T-helper 2 cell treated with Interferon-gamma antibody and Interleukin-4, amounts not matched to agents 5 μg/mL and 100 μg/mL, for 36 hours (primary cell): ENCODE results near the gene ARID1B.

ENCODE experiments used
- DNase-seq: peaks from one replicate; pipeline ENCODE4 v3.0.0; 2021; ENCODE audit warnings: low spot score
- H3K27ac Mint-ChIP-seq: one replicate; pipeline ENCODE4 v1.8.0; 2021; ENCODE audit warnings: mild to moderate bottlenecking, mixed read lengths
- H3K27me3 Mint-ChIP-seq: one replicate; pipeline ENCODE4 v1.8.0; 2021; ENCODE audit warnings: low read depth, mixed read lengths
- H3K36me3 Mint-ChIP-seq: one replicate; pipeline ENCODE4 v1.8.0; 2021; ENCODE audit warnings: low read depth, mixed read lengths
- H3K4me1 Mint-ChIP-seq: one replicate; pipeline ENCODE4 v1.8.0; 2021; ENCODE audit warnings: low read depth, mixed read lengths
- H3K4me3 Mint-ChIP-seq: one replicate; pipeline ENCODE4 v1.8.0; 2022; ENCODE audit warnings: mild to moderate bottlenecking, moderate library complexity, mixed read lengths
- H3K9me3 Mint-ChIP-seq: one replicate; pipeline ENCODE4 v1.8.0; 2021; ENCODE audit warnings: mixed read lengths

The ARID1B gene

DNA sequence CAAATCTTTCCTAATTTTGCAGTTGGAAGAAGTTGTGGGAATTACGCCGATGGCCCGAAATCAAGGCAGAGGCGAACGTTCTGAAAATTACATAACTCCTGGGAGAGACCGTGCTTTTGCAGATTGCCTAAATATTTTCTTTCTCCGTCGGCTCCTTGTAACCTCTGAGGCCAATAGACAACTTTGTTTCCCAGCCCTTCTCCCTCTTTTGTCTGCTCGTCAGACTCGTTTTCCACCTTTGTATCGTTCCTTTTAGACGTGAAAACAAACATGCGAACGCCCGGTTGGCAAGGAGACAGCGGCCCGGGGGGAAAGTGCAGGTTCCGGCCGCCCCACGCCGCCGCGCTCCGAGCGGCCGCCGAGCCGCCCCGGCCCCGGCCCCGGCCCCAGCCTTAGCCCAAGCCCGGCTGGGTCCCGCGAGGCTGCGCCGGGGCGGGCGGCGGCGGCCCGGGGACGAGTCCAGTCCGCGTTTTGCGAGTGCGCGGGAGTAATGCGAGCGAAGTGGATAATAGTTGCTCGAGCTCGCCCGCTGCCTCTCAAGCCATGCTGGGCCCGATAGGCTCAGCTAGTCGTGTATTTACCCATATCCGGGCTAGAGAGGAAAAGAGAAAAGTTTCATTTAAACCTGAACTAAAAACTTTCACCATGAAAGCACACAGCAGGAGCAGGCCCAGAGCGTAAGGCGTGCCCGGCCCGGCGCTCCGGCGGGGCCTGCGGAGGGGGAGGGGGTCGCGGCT, at the start of gene ARID1B:
ARID1B (plus strand) TSS at position 539 of the 737 bp plus-strand sequence. CDS start 303 bp downstream, outside the sequence.
- no peaks in the 10 kb centered on the region for H3K9me3 Mint-ChIP-seq
- H3K27me3 Mint-ChIP-seq, result no peaks in the 10 kb centered on the region
- peaks cover 28% of the 10 kb centered on the region for H3K4me1 Mint-ChIP-seq

DNA sequence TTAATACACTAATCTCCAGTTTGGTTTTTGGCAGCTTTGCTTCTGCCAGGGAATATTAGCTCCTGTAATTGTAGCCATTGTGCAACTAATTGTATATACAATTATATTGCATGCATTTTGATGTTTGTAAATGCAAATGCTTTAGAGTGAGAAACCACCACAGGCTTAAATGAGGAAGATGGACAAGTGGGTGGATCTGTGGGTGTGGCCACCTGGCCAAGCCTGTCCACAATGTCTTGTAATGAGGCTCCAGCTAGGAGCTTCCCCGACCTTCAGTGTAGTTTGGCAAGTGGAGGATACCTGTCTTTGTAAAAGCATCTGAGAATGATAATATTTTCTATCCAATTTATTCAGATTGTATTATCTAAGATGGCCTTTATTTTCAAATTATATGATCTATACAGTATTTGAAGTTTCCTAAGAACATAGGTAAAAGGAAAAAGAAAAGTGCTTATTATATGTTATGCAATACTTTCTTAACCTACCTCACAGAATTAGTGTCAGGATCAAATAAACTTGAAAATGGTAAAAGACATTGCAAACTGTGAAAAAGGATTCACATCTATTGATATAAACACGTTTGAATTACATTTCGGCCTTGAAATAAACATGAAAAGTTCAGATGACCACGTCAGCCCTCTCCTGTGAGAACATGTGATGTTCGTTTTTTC, 49.3 kb upstream of the ARID1B start:
- no peaks in the 10 kb centered on the region for H3K36me3 Mint-ChIP-seq
- peaks cover 17% of the 10 kb centered on the region for H3K27me3 Mint-ChIP-seq
- no peak overlapping the region for H3K4me3 Mint-ChIP-seq
- H3K9me3 Mint-ChIP-seq, result no peaks in the 10 kb centered on the region
- peaks cover 4% of the 10 kb centered on the region for H3K4me1 Mint-ChIP-seq
- no peak overlapping the region for H3K27ac Mint-ChIP-seq
- DNase-seq, result no peak

More for the DNA sequence above, at the start of gene ARID1B:
- DNase-seq, result peak; percentile 72
- H3K4me3 Mint-ChIP-seq, result peak within 1 kb of the TSS; percentile 95
- H3K27ac Mint-ChIP-seq, result peak within 1 kb of the TSS; percentile 99
- no peaks in the 10 kb centered on the region for H3K36me3 Mint-ChIP-seq

DNA sequence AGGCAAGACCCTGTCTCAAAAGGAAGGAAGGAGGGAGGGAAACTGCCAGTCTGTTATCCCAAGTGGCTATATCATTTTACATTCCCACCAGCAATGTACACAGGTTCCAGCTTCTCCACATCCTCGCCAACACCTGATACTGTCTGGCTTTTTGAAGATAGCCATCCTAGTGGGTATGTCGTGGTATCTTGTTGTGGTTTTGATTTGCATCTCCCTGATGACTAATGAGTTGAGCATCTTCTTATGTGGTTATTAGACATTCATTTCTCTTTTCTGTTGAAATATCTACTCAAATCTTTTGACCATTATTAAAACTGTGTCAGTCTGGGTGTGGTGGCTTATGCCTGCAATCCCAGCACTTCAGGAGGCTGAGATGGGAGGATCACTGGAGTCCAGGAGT, 47.9 kb upstream of the ARID1B start:
- Mint-ChIP-seq H3K27ac (no peak overlapping the region), H3K4me3 (no peak overlapping the region), H3K4me1 (peaks cover 4% of the 10 kb centered on the region), H3K27me3 (peaks cover 19% of the 10 kb centered on the region), H3K9me3 (no peaks in the 10 kb centered on the region), H3K36me3 (no peaks in the 10 kb centered on the region)
- no peak for DNase-seq

DNA sequence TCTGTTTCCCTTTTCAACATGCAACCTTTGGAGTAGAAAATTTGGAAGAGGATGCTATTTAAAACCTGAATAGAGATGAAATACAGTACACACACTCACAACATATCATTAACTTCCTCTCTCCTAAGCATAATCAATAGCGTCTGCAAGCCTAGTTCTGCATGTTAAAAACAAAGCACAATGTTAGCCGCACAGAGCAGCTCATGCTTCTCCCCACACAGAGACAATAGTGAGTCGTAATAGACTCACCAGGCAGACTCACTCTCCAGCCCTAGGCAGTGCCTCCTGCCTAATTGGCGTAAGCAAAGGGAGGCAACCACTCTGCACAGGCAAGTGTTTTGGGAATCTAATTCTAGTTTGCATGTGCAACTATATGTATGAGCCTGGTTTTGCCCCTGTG, 45.8 kb upstream of the ARID1B start:
- no peak overlapping the region for H3K4me3 Mint-ChIP-seq
- DNase-seq, result no peak
- peaks cover 4% of the 10 kb centered on the region for H3K4me1 Mint-ChIP-seq
- H3K36me3 Mint-ChIP-seq, result no peaks in the 10 kb centered on the region
- peaks cover 15% of the 10 kb centered on the region for H3K27me3 Mint-ChIP-seq
- H3K9me3 Mint-ChIP-seq, result no peaks in the 10 kb centered on the region
- no peak overlapping the region for H3K27ac Mint-ChIP-seq

DNA sequence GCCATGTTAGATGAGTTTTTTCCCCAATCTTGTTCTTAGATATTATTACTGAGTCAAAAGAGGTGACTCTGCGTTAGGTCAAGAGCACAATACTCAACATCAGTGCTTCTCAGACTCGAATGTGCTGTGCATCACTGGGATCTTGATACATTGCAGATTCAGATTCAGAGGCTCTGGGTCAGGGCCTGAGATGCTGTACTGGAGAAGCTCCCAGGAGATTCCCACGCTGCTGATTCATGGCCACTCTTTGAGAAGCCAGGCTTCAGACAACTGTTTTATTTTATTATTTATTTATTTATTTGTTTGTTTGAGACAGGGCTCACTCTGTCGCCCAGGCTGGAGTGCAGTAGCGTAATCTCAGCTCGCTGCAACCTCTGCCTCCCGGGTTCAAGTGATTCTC, 41.4 kb upstream of the ARID1B start:
- H3K4me3 Mint-ChIP-seq, result no peak overlapping the region
- H3K36me3 Mint-ChIP-seq, result no peaks in the 10 kb centered on the region
- H3K27ac Mint-ChIP-seq, result no peak overlapping the region
- H3K4me1 Mint-ChIP-seq, result no peaks in the 10 kb centered on the region
- peaks cover 11% of the 10 kb centered on the region for H3K9me3 Mint-ChIP-seq
- peaks cover 10% of the 10 kb centered on the region for H3K27me3 Mint-ChIP-seq
- DNase-seq, result no peak

DNA sequence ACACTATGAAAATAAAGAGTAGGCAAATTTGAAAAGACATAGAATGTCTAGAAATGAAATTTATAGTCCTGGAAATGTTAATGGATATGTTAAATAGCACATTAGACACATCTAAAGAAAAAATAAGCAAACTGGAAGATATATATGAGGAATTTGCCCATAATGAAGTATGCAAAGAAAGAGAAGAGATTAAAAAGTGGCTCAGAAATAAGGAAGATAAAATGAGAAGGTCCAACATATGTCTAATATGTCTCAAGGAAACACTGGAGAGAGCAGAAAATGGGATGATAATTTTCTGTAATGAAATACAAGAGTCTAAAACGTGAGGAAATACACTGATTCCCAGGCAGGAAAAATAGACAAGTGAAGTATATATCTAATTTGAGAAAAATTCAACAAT, 36.6 kb upstream of the ARID1B start:
- H3K4me3 Mint-ChIP-seq, result no peak overlapping the region

DNA sequence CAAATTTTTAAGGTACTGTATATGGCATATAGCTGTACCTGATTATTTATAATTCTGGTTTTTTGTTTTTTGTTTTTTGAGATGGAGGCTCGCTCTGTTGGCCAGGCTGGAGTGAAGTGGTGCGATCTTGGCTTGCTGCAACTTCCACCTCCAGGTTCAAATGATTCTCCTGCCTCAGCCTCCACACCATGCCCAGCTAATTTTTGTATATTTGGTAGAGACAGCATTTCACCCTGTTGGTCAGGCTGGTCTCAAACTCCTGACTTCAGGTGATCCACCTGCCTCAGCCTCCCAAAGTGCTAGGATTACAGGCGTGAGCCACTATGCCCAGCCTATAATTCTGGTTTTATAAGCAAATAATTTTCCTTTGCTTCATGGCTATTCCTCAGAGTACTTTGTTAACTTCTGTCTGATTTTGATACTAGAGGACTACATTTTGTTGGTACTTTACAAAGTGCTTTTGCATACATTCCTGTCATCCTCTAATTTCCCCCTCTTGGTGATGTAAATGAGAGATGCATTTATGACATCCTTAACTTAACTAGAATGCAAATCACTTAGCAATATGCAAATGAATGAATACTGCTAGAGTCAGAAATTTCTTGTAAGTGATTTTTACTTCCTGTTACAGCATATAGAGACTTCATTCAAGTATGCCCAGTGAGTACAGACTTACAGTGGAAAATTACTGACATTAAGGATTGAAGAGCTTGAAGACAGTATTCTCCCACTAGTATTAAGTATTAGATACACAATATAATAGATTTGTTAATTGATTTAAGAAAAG, 35.7 kb upstream of the ARID1B start:
- Mint-ChIP-seq H3K27ac (no peak overlapping the region), H3K27me3 (peaks cover 13% of the 10 kb centered on the region), H3K4me3 (no peak overlapping the region), H3K9me3 (peaks cover 12% of the 10 kb centered on the region), H3K36me3 (no peaks in the 10 kb centered on the region), H3K4me1 (no peaks in the 10 kb centered on the region)
- DNase-seq, result no peak

More for the DNA sequence above, 36.6 kb upstream of the ARID1B start:
- Mint-ChIP-seq H3K27ac (no peak overlapping the region), H3K27me3 (peaks cover 9% of the 10 kb centered on the region), H3K36me3 (no peaks in the 10 kb centered on the region), H3K9me3 (peaks cover 12% of the 10 kb centered on the region), H3K4me1 (no peaks in the 10 kb centered on the region)
- DNase-seq, result no peak

DNA sequence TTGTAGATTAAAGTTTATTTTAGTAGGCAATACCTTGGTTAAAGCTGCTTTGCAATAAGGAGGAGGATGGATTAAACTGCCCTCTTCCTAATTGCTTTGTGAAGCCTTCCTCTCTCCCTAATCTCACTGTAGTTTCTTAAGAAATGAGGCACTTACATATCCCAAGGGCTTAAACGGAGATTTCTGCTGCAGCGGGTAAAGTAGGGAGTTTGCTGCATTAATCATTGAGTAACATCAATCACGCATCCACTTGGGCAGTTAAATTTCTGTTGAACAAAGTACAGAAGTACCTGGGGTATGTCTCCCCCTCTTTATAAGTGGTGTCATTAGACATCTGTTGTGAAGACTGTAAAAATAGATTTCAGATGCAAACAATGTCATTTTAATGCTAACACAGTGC, 29.5 kb upstream of the ARID1B start:
- Mint-ChIP-seq H3K4me1 (no peaks in the 10 kb centered on the region), H3K9me3 (no peaks in the 10 kb centered on the region), H3K36me3 (no peaks in the 10 kb centered on the region), H3K27me3 (peaks cover 28% of the 10 kb centered on the region), H3K27ac (no peak overlapping the region), H3K4me3 (no peak overlapping the region)
- DNase-seq, result no peak

DNA sequence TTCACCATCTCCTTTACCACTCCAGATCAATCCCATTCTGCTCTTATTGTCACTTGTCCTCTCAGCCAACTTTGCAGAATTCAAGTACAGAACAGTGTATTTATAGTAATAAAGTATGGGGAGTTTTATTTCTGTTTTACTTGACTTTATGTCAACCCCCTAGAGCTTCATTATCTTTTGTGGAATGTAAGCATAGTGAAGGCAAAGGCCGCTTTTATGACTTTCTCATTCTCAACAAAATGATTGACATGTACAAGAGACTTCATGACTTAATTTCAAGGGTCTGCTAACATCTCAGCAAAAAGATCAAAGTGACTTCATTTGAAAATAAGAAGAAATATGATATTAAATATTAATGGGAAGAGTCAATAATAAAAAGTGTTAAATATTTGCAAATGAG, 28.7 kb upstream of the ARID1B start:
- H3K4me3 Mint-ChIP-seq, result no peak overlapping the region
- H3K36me3 Mint-ChIP-seq, result no peaks in the 10 kb centered on the region
- no peak overlapping the region for H3K27ac Mint-ChIP-seq
- no peaks in the 10 kb centered on the region for H3K4me1 Mint-ChIP-seq
- peaks cover 28% of the 10 kb centered on the region for H3K27me3 Mint-ChIP-seq
- DNase-seq, result no peak
- no peaks in the 10 kb centered on the region for H3K9me3 Mint-ChIP-seq

DNA sequence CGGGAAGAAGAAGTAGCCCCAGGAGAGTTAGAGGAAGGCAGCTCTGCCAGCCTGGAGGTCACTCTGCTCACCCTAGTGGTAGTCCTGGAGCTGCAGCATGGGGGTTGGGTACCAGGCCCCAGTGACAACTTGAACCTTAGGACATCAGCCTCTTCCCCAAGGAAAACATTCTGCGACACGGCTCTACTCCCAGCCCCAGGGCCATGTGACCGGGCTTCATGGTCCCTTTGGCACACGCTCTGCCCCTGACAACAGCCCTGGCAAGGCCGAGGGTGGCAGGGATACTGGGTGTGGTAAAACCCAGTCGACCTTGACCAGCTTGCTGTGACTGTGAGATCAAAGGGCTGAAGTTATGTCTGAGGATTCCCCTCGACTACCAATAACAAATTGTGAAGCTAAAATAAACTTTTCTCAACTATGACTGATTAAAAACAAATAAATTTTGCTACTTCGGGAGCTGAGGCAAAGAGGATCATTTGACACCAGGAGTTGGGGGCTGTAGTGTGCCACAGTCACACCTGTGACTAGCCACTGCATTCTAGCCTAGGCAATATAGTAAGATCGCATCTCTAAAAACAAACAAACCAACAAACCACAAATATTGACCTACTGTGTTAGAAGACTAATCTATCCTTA, 24.4 kb upstream of the ARID1B start:
- Mint-ChIP-seq H3K27ac (no peak overlapping the region), H3K4me3 (no peak overlapping the region), H3K9me3 (no peaks in the 10 kb centered on the region), H3K4me1 (no peaks in the 10 kb centered on the region), H3K36me3 (no peaks in the 10 kb centered on the region), H3K27me3 (peaks cover 18% of the 10 kb centered on the region)
- no peak for DNase-seq

DNA sequence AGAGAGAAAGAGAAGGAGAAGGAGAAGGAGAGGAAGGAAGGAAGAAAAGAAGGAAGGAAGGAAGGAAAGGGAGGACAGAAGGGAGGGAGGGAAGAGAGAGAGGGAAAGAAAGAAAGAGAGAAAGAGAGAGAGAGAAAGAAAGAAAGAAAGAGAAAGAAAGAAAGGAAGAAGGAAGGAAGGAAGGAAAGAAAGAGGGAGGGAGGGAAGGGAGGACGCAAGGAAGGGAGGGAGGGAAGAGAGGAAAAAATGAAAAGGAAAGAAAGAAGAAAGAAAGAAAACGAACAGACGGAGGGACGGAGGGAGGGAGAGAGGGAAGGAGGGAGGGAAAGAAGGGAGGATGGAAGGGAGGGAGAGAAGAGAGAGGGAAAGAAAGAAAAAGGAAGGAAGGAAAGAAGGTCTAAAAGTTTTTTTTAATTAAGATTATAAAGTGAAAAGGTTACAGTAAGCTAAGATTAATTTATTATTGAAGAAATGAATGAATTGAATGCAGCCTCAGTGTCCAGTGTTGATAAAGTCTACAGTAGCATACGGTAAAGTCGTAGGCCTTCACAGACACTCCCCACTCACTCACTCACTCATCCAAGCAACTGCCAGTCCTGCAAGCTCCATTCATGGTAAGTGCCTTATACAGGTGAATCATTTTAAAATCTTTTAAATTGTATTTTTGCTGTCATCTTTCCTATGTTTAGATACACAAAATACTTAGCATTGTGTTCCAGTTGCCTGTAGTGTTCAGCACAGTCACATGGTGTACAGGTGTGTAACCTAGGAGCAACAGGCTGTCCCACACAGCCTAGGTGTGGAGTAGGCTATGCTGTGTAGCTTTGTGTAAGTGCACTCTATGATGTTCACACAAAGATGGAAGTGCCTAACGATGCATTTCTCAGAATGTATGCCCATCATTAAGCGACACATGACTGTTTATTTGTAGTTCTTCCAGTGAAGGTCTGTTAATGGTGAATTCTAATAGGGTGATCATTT, 20.3 kb upstream of the ARID1B start:
- peaks cover 17% of the 10 kb centered on the region for H3K27me3 Mint-ChIP-seq
- no peak overlapping the region for H3K4me3 Mint-ChIP-seq
- no peaks in the 10 kb centered on the region for H3K4me1 Mint-ChIP-seq
- H3K27ac Mint-ChIP-seq, result no peak overlapping the region
- no peaks in the 10 kb centered on the region for H3K9me3 Mint-ChIP-seq
- no peaks in the 10 kb centered on the region for H3K36me3 Mint-ChIP-seq
- no peak for DNase-seq

DNA sequence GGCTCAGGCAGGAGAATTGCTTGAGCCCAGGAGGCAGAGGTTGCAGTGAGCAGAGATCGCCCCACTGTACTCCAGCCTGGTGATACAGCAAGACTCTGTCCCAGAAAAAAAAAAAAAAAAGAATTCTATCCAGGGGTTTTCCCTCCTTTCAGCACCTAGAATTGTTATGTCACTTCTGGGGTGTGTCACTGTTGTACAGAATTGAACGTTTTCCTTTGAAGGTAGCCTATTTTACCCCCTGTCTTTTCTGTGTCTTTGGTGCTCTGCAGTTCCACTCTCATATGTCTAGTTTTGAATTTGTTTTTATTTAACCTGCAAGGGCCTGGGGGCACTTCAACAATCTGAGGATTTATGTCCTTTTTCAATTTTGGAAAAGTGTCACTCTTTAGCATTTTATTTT, 19.3 kb upstream of the ARID1B start:
- H3K27me3 Mint-ChIP-seq, result peaks cover 14% of the 10 kb centered on the region
- H3K4me3 Mint-ChIP-seq, result no peak overlapping the region
- H3K36me3 Mint-ChIP-seq, result no peaks in the 10 kb centered on the region
- H3K27ac Mint-ChIP-seq, result no peak overlapping the region
- no peaks in the 10 kb centered on the region for H3K4me1 Mint-ChIP-seq
- no peak for DNase-seq
- H3K9me3 Mint-ChIP-seq, result no peaks in the 10 kb centered on the region

DNA sequence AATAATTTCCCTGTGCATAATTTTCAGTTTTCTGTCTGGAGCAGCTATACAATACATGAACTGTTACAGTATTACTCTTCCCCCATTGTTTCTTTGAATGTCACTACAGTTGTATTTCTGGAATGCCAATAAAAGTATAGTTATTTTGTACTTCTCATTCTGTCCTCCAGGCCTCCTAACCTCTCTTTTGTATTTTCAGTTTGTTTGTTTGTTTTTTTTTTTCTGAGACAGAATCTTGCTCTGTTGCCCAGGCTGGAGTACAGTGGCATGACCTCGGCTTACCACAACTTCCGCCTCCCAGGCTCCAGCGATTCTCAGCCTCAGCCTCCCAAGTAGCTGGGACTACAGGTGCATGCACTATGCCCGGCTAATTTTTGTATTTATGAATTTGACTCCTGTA, 16.8 kb upstream of the ARID1B start:
- Mint-ChIP-seq H3K36me3 (no peaks in the 10 kb centered on the region), H3K27me3 (peaks cover 15% of the 10 kb centered on the region)

More for the DNA sequence above, 16.8 kb upstream of the ARID1B start:
- Mint-ChIP-seq H3K4me1 (no peaks in the 10 kb centered on the region), H3K27ac (no peak overlapping the region), H3K9me3 (no peaks in the 10 kb centered on the region), H3K4me3 (no peak overlapping the region)
- DNase-seq, result no peak
